Measurements from ENCODE around the gene BCL2L15.

- no peak for TF ChIP-seq POLR2AphosphoS5 (IDR thresholded peaks at IDR 0.05; ENCODE audit: low read depth, low read length)
- no peak for TF ChIP-seq POLR2A (IDR thresholded peaks at IDR 0.05; ENCODE audit: low read depth, low read length)
- TF ChIP-seq TAF1 (IDR thresholded peaks at IDR 0.05; ENCODE audit: low read depth, low read length), result no peak
- TF ChIP-seq SPI1 (IDR thresholded peaks at IDR 0.05; ENCODE audit: low read depth, low read length), result no peak
- TF ChIP-seq POU2F2 (IDR thresholded peaks at IDR 0.05; ENCODE audit: low read depth, low read length), result no peak
- no peak for TF ChIP-seq PAX5 (IDR thresholded peaks at IDR 0.05; ENCODE audit: insufficient read depth, low read length, severe bottlenecking)
Observed at GRCh38 chr1:113895961-113896360, 8.6 kb upstream of the BCL2L15 start.

All from GM12891 (cell line).